Activated CD4-positive, alpha-beta T cell treated with anti-CD3 and anti-CD28 coated beads for 1 hour (primary cell): Measurements from ENCODE around the gene GUCA1A.
"Not testable (repeated sequence)": the region's sequence is repeated elsewhere in the genome, so short reads cannot be mapped to it uniquely, and the experiment has no call there.

Experiments
- DNase-seq: peaks from one replicate; pipeline ENCODE4 v3.0.0-alpha.2; 2020

The GUCA1A gene

GRCh38 chr6:42148058-42148457 is 25.1 kb upstream of the GUCA1A start:
- no peak for DNase-seq

GRCh38 chr6:42150254-42150653 is 22.9 kb upstream of the GUCA1A start:
- no peak for DNase-seq

- DNase-seq, result no peak
Measured at GRCh38 chr6:42152024-42152423, 21.1 kb upstream of the GUCA1A start.

GRCh38 chr6:42152528-42153213 is 20.5 kb upstream of the GUCA1A start:
- DNase-seq, result not testable (repeated sequence)

- DNase-seq, result no peak
Measured at GRCh38 chr6:42153921-42154320, 19.2 kb upstream of the GUCA1A start.

GRCh38 chr6:42154461-42155209 is 18.5 kb upstream of the GUCA1A start:
- no peak for DNase-seq

GRCh38 chr6:42155293-42155692 is 17.9 kb upstream of the GUCA1A start:
- no peak for DNase-seq

GRCh38 chr6:42156638-42157037 is 16.5 kb upstream of the GUCA1A start:
- no peak for DNase-seq

GRCh38 chr6:42158011-42158410 is 15.2 kb upstream of the GUCA1A start:
- no peak for DNase-seq

GRCh38 chr6:42158631-42159030 is 14.5 kb upstream of the GUCA1A start:
- no peak for DNase-seq

- DNase-seq, result no peak
Measured at GRCh38 chr6:42159431-42160024, 13.6 kb upstream of the GUCA1A start.

- no peak for DNase-seq
Measured at GRCh38 chr6:42162384-42162783, 10.8 kb upstream of the GUCA1A start.

- DNase-seq, result no peak
Measured at GRCh38 chr6:42162812-42163211, 10.4 kb upstream of the GUCA1A start.

- DNase-seq, result no peak
Measured at GRCh38 chr6:42163981-42164380, 9.2 kb upstream of the GUCA1A start.

- no peak for DNase-seq
Measured at GRCh38 chr6:42165016-42165415, 8.1 kb upstream of the GUCA1A start.

GRCh38 chr6:42166444-42167141 is 6.6 kb upstream of the GUCA1A start:
- peak; percentile 55 for DNase-seq

GRCh38 chr6:42168650-42169049 is 4.5 kb upstream of the GUCA1A start:
- no peak for DNase-seq

- DNase-seq, result not testable (repeated sequence)
Measured at GRCh38 chr6:42169780-42170179, 3.4 kb upstream of the GUCA1A start.

- DNase-seq, result no peak
Measured at GRCh38 chr6:42171813-42172581, 1.2 kb upstream of the GUCA1A start.

- no peak for DNase-seq
Measured at GRCh38 chr6:42175860-42176259, 2.7 kb downstream of the GUCA1A start.

GRCh38 chr6:42176981-42177380 is 3.8 kb downstream of the GUCA1A start:
- no peak for DNase-seq

- DNase-seq, result no peak
Measured at GRCh38 chr6:42177514-42178364, 4.6 kb downstream of the GUCA1A start.
